GM19043 (cell line): ENCODE measurements around the gene CACFD1.

Experiments
- ATAC-seq: cut with Tn5 transposase; IDR thresholded peaks from one replicate; pipeline ENCODE4 v1.9.1; 2021; ENCODE audit warnings: low read depth; ENCODE audit not compliant: unreplicated experiment

The CACFD1 gene

GRCh38 chr9:133514460-133515239, 54.9 kb downstream of the CACFD1 start:
- no peak for ATAC-seq

DNA sequence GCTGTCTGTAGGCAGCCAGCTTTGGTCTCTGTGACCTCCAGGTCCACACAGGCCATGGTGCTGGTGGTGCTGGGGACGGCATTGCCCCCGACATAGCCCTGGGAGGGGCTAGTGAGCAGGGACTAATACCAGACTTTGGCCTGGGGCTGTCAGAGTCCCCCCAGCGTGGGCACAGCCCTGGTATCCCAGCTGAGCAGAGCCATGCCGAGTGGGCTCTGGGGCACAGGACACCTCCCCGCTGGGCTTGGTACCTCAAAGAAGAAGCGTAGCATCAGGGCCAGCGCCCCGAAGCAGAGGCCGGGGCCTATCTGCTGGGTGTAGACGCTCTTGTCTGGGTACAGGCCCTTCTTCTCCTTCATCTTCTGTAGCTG, 55.4 kb downstream of the CACFD1 start:
- ATAC-seq = no peak

DNA sequence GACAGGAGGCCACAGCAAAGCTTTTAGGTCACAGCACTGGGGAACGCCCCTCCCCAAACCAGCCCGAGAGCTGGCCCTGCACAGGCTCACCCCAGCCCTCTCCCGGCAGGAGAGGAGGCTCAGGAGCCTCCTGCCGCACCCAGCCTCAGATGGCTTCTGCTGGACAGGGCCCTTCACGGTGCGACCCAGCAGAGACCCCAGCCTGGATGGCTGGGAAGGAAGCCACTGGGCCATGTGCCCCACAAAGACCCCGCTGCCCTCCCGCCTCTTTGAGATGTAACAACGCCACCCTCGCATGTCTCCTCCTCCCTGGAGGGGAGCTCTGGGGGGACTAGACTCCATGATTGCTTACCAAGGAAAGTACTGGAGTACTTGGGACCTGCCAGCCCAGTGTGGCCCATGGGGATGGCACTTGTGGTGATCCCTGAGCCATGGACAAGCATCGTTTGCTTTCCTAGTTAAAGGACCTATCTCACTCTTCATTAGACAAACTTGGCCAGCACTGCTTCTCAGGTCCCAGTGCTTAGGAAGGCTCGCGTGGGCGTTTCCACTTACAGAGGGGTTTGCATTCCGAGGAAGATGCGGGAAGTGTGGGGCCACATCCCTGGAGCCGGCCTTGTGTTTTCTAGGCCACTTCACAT, 56.0 kb downstream of the CACFD1 start:
- no peak for ATAC-seq

- ATAC-seq = no peak
Measured at GRCh38 chr9:133516256-133516960, 56.6 kb downstream of the CACFD1 start.

DNA sequence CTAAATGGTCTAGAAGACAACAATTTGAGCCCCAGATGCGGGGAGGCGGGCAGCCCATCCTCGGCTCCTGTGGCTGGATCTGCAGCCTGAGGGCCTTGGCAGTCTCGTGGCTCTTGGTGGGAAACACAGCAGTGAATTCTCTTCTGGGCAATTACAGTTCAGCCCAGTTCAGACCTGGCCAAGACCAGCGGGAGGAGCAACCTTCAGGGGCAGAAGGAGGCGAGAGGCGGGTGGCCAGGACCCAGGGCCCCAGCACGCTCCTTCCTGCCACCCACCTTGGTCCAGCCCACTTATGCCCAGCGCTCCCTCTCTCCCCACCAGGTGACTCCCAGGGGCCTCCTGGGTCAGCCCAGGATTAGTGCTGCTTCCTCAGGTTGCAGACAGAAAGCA, 57.2 kb downstream of the CACFD1 start:
- ATAC-seq = no peak

GRCh38 chr9:133517711-133518110, 57.9 kb downstream of the CACFD1 start:
- ATAC-seq = no peak

- no peak for ATAC-seq
Measured at GRCh38 chr9:133518200-133518599, 58.4 kb downstream of the CACFD1 start.

DNA sequence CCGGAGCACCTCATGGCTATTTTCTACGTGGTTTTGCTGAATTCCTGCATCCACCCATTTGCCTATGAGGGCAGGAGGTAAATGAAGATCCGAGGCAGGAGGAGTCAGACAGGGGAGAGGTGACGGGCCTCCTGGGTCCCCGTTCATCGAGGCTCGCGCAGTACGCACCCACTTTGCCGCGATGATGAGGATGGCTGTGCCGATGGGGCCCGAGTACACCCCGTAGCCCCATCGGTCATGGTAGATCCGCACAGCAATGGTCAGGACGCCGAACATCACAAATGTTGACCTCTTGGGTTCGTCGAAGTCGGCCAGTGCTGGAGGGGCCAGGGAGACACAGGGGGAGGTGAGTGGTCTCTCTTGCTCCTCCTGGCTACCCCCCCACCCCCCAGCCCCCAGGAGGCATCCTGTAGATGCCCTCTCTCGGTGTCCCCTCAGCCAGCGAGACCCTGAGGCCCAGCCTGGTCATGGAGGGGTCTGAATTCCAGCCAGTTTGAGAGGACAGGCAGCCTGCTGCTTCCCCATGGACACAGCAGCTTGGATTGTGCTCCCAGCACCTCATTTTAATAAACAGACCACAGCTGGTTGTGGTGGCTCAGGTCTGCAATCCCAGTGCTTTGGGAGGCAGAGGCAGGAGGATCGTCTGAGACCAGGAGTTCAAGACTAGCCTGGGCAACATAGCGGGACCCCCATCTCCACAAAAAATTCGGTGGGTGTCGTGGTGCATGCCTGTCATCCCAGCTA, 59.1 kb downstream of the CACFD1 start:
- ATAC-seq = no peak

DNA sequence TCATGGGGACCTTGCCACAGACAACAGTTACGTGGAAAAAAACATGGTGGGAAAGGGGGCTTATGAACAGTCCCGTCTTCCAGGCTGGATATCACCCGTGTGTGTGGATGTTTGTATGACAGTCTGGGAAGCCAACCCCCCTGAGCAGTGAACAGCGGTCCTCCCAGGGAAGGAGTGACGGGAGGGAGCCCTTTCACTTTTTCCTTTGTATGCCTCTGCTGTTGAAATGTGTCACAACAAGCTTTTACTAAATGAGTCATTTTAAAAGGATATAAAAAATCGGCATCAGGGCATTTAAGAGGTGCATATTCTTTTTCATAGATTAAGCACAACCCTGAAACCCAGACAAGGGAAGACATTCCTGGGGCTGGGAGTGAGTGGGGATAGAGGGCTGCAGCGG, 59.9 kb downstream of the CACFD1 start:
- no peak for ATAC-seq

GRCh38 chr9:133520121-133520835, 60.5 kb downstream of the CACFD1 start:
- no peak for ATAC-seq
